SH-SY5Y (cell line): Measurements from ENCODE around the gene PALB2.

Experiments
- GATA2 ChIP-seq: IDR thresholded peaks from 2 replicates; pipeline ENCODE4 v1.6.1; 2011; ENCODE audit warnings: mild to moderate bottlenecking, low read depth, low read length
- GATA3 ChIP-seq: IDR thresholded peaks from 2 replicates; pipeline ENCODE4 v1.6.1; 2011; ENCODE audit warnings: low read depth, mild to moderate bottlenecking, low read length, moderate library complexity

PALB2 gene

GRCh38 chr16:23578101-23578830 lies 62.8 kb downstream of the PALB2 start:
- TF ChIP-seq GATA2 (no peak), GATA3 (no peak)

GRCh38 chr16:23577493-23577892 lies 63.6 kb downstream of the PALB2 start:
- TF ChIP-seq GATA2 (no peak), GATA3 (no peak)

GRCh38 chr16:23575834-23576233 lies 65.3 kb downstream of the PALB2 start:
- TF ChIP-seq GATA2 (no peak), GATA3 (no peak)

GRCh38 chr16:23573817-23574216 lies 67.3 kb downstream of the PALB2 start:
- TF ChIP-seq GATA3, result no peak
- no peak for TF ChIP-seq GATA2

GRCh38 chr16:23572394-23572793 lies 68.7 kb downstream of the PALB2 start:
- no peak for TF ChIP-seq GATA3

- no peak for TF ChIP-seq GATA2
Measured at GRCh38 chr16:23571895-23572294, 69.2 kb downstream of the PALB2 start.

- no peak for TF ChIP-seq GATA3
- TF ChIP-seq GATA2, result no peak
Measured at GRCh38 chr16:23570992-23571632, 70.0 kb downstream of the PALB2 start.

- TF ChIP-seq GATA3 (no peak), GATA2 (no peak)
Measured at GRCh38 chr16:23567602-23568001, 73.5 kb downstream of the PALB2 start.

GRCh38 chr16:23566724-23567123 lies 74.4 kb downstream of the PALB2 start:
- no peak for TF ChIP-seq GATA2
- TF ChIP-seq GATA3, result no peak

GRCh38 chr16:23564575-23565363 lies 76.3 kb downstream of the PALB2 start:
- no peak for TF ChIP-seq GATA3
- no peak for TF ChIP-seq GATA2

GRCh38 chr16:23563186-23563585 lies 77.9 kb downstream of the PALB2 start:
- TF ChIP-seq GATA3 (no peak), GATA2 (no peak)

GRCh38 chr16:23562505-23562904 lies 78.6 kb downstream of the PALB2 start:
- TF ChIP-seq GATA2 (no peak), GATA3 (no peak)

GRCh38 chr16:23561586-23561985 lies 79.5 kb downstream of the PALB2 start:
- no peak for TF ChIP-seq GATA3

GRCh38 chr16:23557779-23558702 lies 83.1 kb downstream of the PALB2 start:
- TF ChIP-seq GATA3 (no peak), GATA2 (no peak)
